Kidney (tissue), 14 donors: Measurements from ENCODE around the gene CCDC136. TPM values are rescaled to one million over a fixed set of nuclear protein-coding genes. Genes with fewer than 3 reads are reported as not detected.

ENCODE experiments used
- DNase-seq, 5 donors: peaks; one replicate each; pipeline ENCODE4 v3.0.0-alpha.2; 2013 to 2020
- FAIRE-seq: peaks from 2 replicates; lab custom pipeline; 2012; peaks lifted over from hg19 to GRCh38; lab: Jason Lieb, UNC
- H3K27ac ChIP-seq, 2 donors: one replicate each; pipeline ENCODE4 v1.7.0; 2013; ENCODE audit warnings: low read depth in 2 of 2, low read length in 2 of 2, inconsistent platforms in 1 of 2
- H3K27me3 ChIP-seq: one replicate; pipeline ENCODE4 v1.7.1; 2013; ENCODE audit warnings: low read length, inconsistent platforms; ENCODE audit not compliant: control insufficient read depth, insufficient read depth
- H3K36me3 ChIP-seq, 3 donors: one replicate each; pipeline versions ENCODE4 v1.7.0 to v1.7.1; 2013; ENCODE audit warnings: low read length in 3 of 3, control low read depth in 1 of 3, inconsistent platforms in 1 of 3; ENCODE audit not compliant: insufficient read depth in 3 of 3, control insufficient read depth in 2 of 3
- H3K4me1 ChIP-seq, 3 donors: one replicate each; pipeline versions ENCODE4 v1.7.0 to v1.7.1; 2013; ENCODE audit warnings: low read length in 3 of 3, inconsistent platforms in 1 of 3, low read depth in 1 of 3; ENCODE audit not compliant: control insufficient read depth in 2 of 3, insufficient read depth in 2 of 3
- H3K4me3 ChIP-seq, 3 donors: one replicate each; pipeline versions ENCODE4 v1.7.0 to v1.8.1; 2013; ENCODE audit warnings: low read length in 3 of 3, control low read depth in 1 of 3, inconsistent platforms in 1 of 3
- H3K9ac ChIP-seq, 3 donors: one replicate each; pipeline versions ENCODE4 v1.7.0 to v1.7.1; 2013; ENCODE audit warnings: low read length in 3 of 3, control low read depth in 1 of 3, inconsistent platforms in 1 of 3
- H3K9me3 ChIP-seq, 3 donors: one replicate each; pipeline versions ENCODE4 v1.7.0 to v1.7.1; 2013; ENCODE audit warnings: low read length in 3 of 3, control low read depth in 1 of 3, inconsistent platforms in 1 of 3; ENCODE audit not compliant: control insufficient read depth in 2 of 3, insufficient read depth in 1 of 3
- CTCF ChIP-seq: IDR thresholded peaks from 3 replicates; pipeline ENCODE4 v1.5.1; 2012; ENCODE audit warnings: mild to moderate bottlenecking, moderate library complexity, borderline replicate concordance; ENCODE audit not compliant: insufficient read depth; ENCODE audit errors: extremely low read depth
- intact Hi-C: fragments of 100-400 bp; cut with DNase I; formaldehyde crosslinking; loops from one replicate; pipeline ENCODE4 v1.11.1; 2022
- polyA plus RNA-seq: library from polyadenylated mRNA; stranded (reverse); fragments of 350-450 nt; fragmentation: Illumina TruSeq; extraction: RNeasy Lipid Tissue Mini Kit (QIAGEN cat#74804); gene quantifications from one replicate; pipeline ENCODE4 v1.2.3, GENCODE V29; 2014; ENCODE audit warnings: low read depth, low replicate concordance; ENCODE audit not compliant: insufficient read depth
- total RNA-seq: library from RNA; stranded (reverse); fragmentation: NEBNext Ultra II Directional; extraction: Animal tissue kit (Norgen Biotek cat#: 25700); gene quantifications from one replicate; pipeline ENCODE4 v1.2.1, GENCODE V29; 2021
- donor health status: control.
- donor health status: control.
- donor health status: control.
- donor health status: control.
- donor health status: control.
- donor health status: DM: yes; HTN: yes; CAD: no.
- donor health status: Normal renal cell carcinoma (clear cell type).

Gene CCDC136
- total and polyA plus RNA-seq, 2 donors from 2014 or later, result 1.4 to 4.2 TPM

- Histone ChIP-seq H3K4me1 (no peaks in the 10 kb centered on the region), H3K27ac (no peak overlapping the region), H3K9me3 (no peaks in the 10 kb centered on the region), H3K27me3 (no peaks in the 10 kb centered on the region), H3K36me3 (no peaks in the 10 kb centered on the region), H3K9ac (no peak overlapping the region), H3K4me3 (no peak overlapping the region)
- no peak for FAIRE-seq
- DNase-seq, result peak in 1 of 5 donors; percentile 72
- no peak for TF ChIP-seq CTCF
- intact Hi-C loops, result no loop called here
Observed at GRCh38 chr7:128838109-128838779, 46.5 kb downstream of the CCDC136 start.

- H3K36me3 ChIP-seq, result no peaks in the 10 kb centered on the region
- H3K9ac ChIP-seq, result no peak overlapping the region
- DNase-seq (peak in 1 of 5 donors; percentile 61), FAIRE-seq (no peak)
- H3K27me3 ChIP-seq, result no peaks in the 10 kb centered on the region
- no peaks in the 10 kb centered on the region for H3K4me1 ChIP-seq
- H3K9me3 ChIP-seq, result no peaks in the 10 kb centered on the region
- H3K4me3 ChIP-seq, result no peak overlapping the region
- TF ChIP-seq CTCF, result no peak
- intact Hi-C loops, result no loop called here
- no peak overlapping the region for H3K27ac ChIP-seq
Observed at GRCh38 chr7:128838981-128839731, 47.4 kb downstream of the CCDC136 start.

GRCh38 chr7:128839751-128840177, 48.0 kb downstream of the CCDC136 start:
- no peak overlapping the region for H3K4me3 ChIP-seq
- no peak overlapping the region for H3K9ac ChIP-seq
- H3K36me3 ChIP-seq, result no peaks in the 10 kb centered on the region
- DNase-seq, result peak in 1 of 5 donors; percentile 51
- H3K27me3 ChIP-seq, result no peaks in the 10 kb centered on the region
- H3K9me3 ChIP-seq, result no peaks in the 10 kb centered on the region
- FAIRE-seq, result no peak
- H3K4me1 ChIP-seq, result no peaks in the 10 kb centered on the region
- intact Hi-C loops, result no loop called here
- H3K27ac ChIP-seq, result no peak overlapping the region
- no peak for TF ChIP-seq CTCF
